Stimulated activated CD8-positive, alpha-beta memory T cell treated with anti-CD3 and anti-CD28 coated beads, Interleukin-7, amount 100 ng/mL, for 24 hours (primary cell): ENCODE measurements around the gene AIRE.

Experiments
- DNase-seq: peaks from one replicate; pipeline ENCODE4 v3.0.0-alpha.2; 2020; ENCODE audit warnings: low read depth

The AIRE gene

DNA sequence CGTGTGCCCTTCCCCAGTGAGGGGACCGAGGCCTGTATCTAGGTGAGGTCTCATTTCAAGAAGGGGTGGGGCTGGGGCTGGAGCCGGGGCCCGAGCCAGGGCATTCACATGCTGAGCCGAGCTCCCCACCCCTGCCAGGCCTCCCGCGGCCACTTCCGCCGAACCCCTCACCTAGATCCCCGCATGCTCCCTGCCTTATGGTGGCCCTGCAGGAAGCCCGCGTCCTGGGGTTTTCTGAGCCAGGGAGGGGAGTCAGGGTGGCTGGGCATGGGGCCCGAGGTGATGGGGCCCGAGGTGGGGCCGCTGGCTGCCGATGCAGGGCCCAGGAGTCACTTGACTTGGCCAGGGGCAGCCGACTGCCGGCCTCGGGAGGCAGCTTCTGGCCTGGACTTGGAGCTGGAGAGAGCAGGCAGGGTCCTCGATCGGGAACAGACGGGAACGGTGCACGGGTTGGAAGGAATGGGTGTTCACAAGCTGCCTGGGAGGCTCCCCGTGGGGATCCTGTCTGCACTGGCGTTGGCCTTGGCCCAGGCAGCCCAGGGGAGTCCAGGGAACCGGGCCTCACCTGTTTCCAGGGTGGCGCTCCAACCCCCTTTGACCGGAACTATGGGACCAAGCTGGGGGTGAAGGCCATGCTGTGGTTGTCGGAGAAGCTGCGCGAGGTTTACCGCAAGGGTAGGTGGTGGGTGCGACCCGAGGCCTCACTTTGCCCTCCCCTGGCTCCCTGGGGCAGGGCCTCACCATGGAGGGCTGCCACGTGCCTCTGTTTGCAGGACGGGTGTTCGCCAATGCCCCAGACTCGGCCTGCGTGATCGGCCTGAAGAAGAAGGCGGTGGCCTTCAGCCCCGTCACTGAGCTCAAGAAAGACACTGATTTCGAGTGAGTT, 40.0 kb downstream of the AIRE start:
- no peak for DNase-seq

- no peak for DNase-seq
These were observed 40.6 kb downstream of the AIRE start for GRCh38 chr21:44326272-44326647.

DNA sequence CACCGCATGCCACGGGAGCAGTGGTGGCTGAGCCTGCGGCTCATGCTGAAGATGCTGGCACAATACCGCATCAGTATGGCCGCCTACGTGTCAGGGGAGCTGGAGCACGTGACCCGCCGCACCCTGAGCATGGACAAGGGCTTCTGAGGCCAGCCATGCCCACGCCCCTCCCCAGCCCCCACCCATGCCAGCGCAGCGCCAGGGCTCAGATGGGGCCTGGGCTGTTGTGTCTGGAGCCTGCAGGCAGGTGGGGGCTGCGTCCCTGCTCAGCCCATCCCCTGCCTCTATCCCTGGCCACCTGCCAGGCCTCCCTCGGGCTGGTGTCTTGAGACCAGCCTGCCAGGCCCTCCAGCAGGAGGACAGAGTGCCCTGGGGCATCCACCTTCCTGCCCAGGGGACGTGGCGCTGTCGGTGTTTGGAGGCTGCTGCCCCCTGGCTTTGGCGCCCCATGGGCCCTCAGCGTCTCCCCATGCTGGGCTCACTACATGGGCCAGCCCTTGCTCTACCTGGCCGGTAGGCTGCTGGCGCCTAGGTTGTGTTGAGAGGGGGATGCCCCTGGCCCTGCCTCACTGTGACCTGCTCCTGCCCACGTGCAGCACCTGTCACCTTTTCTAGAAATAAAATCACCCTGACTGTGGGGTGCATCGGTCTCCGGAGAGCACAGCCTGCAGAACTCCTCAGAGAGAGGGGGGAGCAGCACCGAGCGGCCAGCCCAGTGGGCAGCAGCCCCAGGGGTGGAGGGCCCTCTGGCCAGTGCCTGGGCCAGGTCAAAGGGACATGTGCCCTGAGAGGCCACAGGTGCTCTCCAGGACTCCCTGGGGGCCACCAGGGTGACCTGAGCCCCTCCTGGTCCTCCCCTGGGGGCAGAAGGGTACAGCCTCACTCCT, 41.3 kb downstream of the AIRE start:
- DNase-seq = no peak

- no peak for DNase-seq
These were observed 41.9 kb downstream of the AIRE start for GRCh38 chr21:44327603-44327974.

- no peak for DNase-seq
These were observed 42.7 kb downstream of the AIRE start for GRCh38 chr21:44328242-44328895.

DNA sequence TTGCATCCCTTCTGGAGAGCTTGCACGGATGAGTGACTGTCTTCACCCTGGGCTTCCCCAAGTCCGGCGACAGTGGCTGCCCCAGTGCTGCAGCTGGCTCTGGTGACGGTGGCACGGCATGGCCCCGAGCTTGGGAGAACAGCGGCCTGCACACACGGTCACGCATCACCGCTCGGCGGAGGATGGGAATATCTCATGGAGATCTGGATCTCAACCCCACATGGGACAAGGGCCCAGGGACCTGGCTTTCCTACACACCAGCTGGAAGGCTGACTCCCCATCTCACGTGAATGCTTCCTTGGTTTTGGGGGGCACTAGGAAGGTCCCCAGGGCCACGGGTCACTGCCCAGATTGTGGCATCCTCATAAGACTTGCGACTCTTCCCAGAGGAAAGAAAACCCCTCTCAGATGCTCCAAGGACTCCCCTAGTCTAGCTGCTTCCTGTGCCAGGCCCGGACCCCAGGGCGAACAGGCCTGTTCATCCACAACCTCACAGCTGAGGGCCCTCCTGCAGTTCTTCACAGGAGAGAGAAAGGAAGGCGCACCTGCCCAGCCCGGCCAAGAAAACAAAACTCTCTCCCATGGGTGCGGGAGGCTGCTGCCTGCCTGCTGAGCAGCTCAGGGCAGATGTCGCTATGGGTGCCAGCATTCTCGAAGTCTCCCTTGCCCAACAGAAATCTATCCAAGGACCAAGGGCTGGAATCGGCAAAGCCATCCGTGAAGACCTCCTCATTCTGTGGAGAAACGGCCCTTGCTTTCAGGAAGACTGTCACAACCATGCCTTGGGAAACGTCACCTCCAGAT, 43.6 kb downstream of the AIRE start:
- no peak for DNase-seq

DNA sequence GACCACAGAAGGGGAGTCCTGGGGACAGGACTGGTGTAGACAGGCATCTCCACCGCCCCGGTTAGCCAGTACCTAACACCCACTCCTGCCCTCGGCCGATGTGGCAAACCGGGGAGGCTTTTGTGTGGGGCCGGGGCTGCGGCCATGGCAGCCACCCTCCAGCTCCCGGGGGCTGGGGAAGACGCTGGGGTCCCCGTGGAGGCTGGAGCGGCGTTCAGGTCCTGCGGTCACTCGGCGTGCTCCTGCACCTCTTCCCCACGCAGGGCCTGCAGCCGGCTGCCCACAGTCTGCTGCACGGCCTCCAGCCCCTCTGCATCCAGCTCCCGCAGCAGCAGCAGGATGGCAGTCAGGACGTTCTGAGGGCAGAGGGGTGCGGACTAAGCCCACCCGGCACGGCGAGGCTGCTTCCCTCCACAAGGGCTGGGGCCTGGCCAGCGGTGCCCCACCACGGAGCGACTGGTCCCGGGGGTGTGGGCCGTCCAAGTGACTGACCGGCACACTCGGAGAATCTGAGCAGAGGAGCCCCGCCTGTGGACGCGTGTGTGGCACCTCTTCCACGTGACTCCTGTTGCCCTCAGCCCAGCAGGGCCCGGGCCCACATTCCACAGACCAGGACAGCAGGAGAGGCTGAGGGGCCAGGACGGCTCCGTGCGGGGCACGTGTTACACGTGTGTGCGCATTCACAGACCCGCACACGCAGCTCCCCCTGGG, 44.5 kb downstream of the AIRE start:
- DNase-seq = no peak

DNA sequence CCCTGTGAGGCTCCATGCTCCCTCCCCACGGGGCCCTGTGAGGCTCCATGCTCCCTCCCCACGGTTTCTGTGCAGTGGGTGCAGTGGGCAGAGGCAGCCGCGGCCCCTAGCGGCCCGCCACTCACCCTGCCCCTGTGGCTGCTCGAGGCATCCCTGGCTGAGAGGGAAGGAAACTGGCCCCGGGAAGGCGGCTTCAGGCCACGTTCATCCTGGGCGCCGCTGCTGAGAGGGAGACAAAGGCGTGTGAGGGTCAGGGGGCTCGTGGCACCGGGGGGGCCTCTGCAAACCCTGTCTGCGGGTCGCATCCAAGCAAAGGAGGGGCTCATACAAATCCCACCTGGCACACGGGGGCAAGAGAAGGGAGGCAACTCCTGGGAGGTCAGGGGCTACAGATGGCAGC, 45.0 kb downstream of the AIRE start:
- no peak for DNase-seq

GRCh38 chr21:44331209-44331608, 45.5 kb downstream of the AIRE start:
- no peak for DNase-seq

DNA sequence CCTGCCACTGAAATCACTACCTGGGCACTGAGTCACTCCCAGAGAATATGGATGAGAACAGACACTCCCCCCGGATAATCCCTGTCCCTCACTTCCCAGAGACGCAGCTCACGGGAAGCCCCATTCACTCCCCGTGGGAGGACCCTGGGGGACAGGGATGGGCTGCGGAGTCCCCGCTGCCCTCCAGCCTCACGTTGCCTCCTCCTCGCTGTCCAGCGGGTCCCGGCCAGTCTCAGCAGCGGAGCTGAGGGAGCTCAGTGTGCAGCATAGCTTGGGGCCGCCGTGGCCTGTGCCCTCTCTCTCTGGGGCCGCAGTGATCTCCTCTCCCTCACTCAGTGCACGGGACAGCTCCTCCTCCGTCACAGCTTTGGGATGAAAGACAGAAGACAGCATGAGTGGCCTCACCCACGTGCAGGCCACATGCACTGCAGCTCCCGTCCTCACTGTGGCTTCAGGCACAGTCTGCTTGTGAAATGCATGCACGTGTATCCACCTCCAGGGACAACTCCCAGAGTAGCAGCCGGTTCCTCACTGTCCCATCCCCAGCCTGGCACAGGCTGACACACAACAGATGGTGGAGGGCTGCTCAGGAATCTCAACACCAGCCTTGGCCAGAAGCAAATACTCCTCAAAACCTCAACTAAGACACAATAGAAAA, 46.1 kb downstream of the AIRE start:
- DNase-seq = no peak

DNA sequence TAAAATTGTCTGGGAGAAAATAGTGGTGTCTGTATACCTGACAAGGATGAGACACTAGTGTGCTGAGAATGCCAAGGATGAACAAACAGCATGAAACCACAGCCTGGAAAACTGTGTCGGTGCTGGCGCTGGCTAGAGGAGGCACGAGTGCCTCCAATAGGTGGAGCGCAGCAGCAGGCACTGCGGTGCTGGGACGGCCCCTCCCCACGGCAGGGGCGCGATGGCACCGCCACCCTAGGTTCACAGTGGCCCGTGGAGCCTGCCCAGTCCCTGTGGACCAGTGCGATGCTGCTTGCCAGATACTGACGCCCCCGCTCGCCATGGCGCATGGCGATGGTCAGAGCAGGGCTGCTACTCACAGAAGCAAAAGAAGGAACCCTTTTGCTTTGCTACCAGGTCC, 46.7 kb downstream of the AIRE start:
- DNase-seq = no peak

- DNase-seq = no peak
These were observed 47.3 kb downstream of the AIRE start for GRCh38 chr21:44332965-44333364.

DNA sequence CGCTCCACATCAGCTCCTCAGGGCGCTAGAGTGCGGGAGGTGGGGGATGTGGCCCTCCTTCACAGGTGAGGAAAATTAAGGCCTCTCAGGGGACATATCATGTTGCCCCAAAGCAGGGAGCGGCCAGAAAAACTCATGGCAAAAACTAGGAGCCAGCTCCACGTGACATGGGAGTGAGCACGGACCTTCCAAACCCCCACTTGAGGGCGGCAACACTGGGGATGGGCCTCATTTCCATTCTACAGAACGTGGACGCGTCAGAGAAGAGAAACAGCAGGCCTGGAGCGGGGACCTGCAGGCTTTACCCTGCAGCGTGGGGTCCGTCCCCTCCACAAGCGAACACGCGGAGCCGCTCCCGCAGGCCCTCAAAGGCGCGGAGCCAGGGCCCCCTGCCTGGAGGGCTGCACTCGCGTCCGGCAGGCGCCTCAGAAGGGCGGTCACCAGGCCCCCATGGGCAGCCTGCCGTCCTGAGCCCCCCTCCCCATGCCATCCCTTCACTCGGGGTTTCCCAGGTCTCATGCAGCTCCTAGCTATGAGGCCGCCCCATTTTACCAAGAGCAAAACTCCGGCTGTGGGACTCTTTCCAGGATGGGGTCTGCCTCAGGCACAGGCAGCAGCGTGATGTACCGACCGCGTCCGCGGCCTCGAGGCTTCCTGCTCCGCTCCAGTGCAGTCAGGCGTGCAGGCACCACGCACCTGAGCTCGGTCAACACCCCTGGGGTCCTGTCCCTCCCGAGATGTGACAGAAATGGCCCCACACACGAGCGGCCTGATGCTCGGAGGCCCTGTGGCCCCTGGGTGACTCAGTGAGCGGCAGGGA, 48.0 kb downstream of the AIRE start:
- no peak for DNase-seq

- no peak for DNase-seq
These were observed 48.8 kb downstream of the AIRE start for GRCh38 chr21:44334329-44335030.

DNA sequence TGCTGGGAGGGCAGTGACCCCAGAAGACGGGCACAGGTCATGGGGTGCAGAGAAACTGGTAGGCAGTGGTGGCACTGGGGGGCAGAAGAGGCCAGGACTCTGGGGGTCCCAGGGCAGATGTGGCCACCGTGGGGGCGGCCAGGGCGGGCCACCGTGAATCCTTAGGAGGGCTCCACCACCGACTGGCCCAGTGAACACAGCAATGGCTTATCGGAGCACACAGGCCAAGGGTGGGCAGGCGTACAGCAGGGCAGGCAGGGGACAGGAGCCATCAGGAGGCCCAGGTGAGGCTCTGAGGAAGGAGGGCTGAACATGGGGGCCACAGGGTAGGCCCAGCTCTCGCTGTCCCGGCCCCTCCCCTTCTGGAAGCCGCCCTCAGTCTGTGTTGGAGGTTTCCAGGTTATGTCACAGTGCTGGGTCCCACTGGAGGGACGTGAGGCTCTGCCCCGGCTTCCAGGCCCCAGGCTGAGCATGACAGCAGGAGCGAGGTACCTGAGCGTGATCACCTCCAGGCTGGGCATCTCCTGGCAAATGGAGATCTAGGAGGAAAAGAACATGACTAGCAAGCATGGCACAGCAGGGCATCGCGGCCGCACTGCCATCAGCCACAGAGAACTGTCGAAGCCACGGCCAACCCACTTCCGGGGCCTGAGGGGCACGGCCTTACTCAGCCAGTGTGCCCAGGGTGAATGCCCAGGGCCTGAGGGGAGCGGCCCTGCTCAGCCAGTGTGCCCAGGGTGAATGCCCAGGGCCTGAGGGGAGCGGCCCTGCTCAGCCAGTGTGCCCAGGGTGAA, 49.8 kb downstream of the AIRE start:
- DNase-seq = no peak

- no peak for DNase-seq
These were observed 51.8 kb downstream of the AIRE start for GRCh38 chr21:44337449-44337848.

- no peak for DNase-seq
These were observed 52.5 kb downstream of the AIRE start for GRCh38 chr21:44337941-44338895.
